ENCODE data around the gene CABLES2.

The CABLES2 gene

GRCh38 chr20:62361799-62362589, 45.1 kb downstream of the CABLES2 start:
- no peak for DNase-seq (ENCODE audit: low read depth)

- DNase-seq (ENCODE audit: low read depth): no peak
Measured at GRCh38 chr20:62360854-62361798, 46.0 kb downstream of the CABLES2 start.

- no peak for DNase-seq (ENCODE audit: low read depth)
Measured at GRCh38 chr20:62359491-62360121, 47.5 kb downstream of the CABLES2 start.

- no peak for DNase-seq (ENCODE audit: low read depth)
Measured at GRCh38 chr20:62359043-62359490, 48.0 kb downstream of the CABLES2 start.

- DNase-seq (ENCODE audit: low read depth): no peak
Measured at GRCh38 chr20:62358171-62359042, 48.7 kb downstream of the CABLES2 start.

GRCh38 chr20:62357681-62358080, 49.4 kb downstream of the CABLES2 start:
- no peak for DNase-seq (ENCODE audit: low read depth)

- DNase-seq (ENCODE audit: low read depth): no peak
Measured at GRCh38 chr20:62357187-62357667, 49.9 kb downstream of the CABLES2 start.

- DNase-seq (ENCODE audit: low read depth): no peak
Measured at GRCh38 chr20:62356589-62357186, 50.4 kb downstream of the CABLES2 start.

- no peak for DNase-seq (ENCODE audit: low read depth)
Measured at GRCh38 chr20:62355878-62356588, 51.1 kb downstream of the CABLES2 start.

GRCh38 chr20:62355516-62355877, 51.6 kb downstream of the CABLES2 start:
- DNase-seq (ENCODE audit: low read depth): no peak

GRCh38 chr20:62354811-62355341, 52.2 kb downstream of the CABLES2 start:
- no peak for DNase-seq (ENCODE audit: low read depth)

- DNase-seq (ENCODE audit: low read depth): no peak
Measured at GRCh38 chr20:62354031-62354808, 52.9 kb downstream of the CABLES2 start.

- no peak for DNase-seq (ENCODE audit: low read depth)
Measured at GRCh38 chr20:62353289-62354030, 53.6 kb downstream of the CABLES2 start.

- DNase-seq (ENCODE audit: low read depth): no peak
Measured at GRCh38 chr20:62352402-62353288, 54.4 kb downstream of the CABLES2 start.

GRCh38 chr20:62351469-62352401, 55.4 kb downstream of the CABLES2 start:
- no peak for DNase-seq (ENCODE audit: low read depth)
